ENCODE measurements around the gene SLC17A3.

The SLC17A3 gene

GRCh38 chr6:25829375-25829774 lies 44.7 kb downstream of the SLC17A3 start:
- no peak for TF ChIP-seq CTCF (conservative IDR thresholded peaks at IDR 0.05; ENCODE audit: low read depth)
- ChIA-PET POLR2A (ENCODE audit: low non-redundant PET) (no interaction called here), CTCF (no interaction called here)
- H3K27ac ChIP-seq, result no peak overlapping the region
- DNase-seq (ENCODE audit: low spot score), result no peak

GRCh38 chr6:25821341-25821740 lies 52.7 kb downstream of the SLC17A3 start:
- H3K27ac ChIP-seq, result no peak overlapping the region
- CTCF ChIA-PET, result no interaction called here
- no peak for DNase-seq (ENCODE audit: low spot score)
- POLR2A ChIA-PET (ENCODE audit: low non-redundant PET), result no interaction called here
- no peak for TF ChIP-seq CTCF (conservative IDR thresholded peaks at IDR 0.05; ENCODE audit: low read depth)

- DNase-seq (ENCODE audit: low spot score), result no peak
- ChIA-PET CTCF (interaction anchor here (0.6 kb wide), 1 partner anchor 13 kb away, joined by 4 read pairs; no protein-coding TSS in a partner anchor), POLR2A (ENCODE audit: low non-redundant PET) (no interaction called here)
- no peak for TF ChIP-seq CTCF (conservative IDR thresholded peaks at IDR 0.05; ENCODE audit: low read depth)
- H3K27ac ChIP-seq, result no peak overlapping the region
Measured at GRCh38 chr6:25816252-25816651, 57.8 kb downstream of the SLC17A3 start.

GRCh38 chr6:25815194-25815593 lies 58.8 kb downstream of the SLC17A3 start:
- no peak overlapping the region for H3K27ac ChIP-seq
- POLR2A ChIA-PET (ENCODE audit: low non-redundant PET), result no interaction called here
- no peak for TF ChIP-seq CTCF (conservative IDR thresholded peaks at IDR 0.05; ENCODE audit: low read depth)
- no peak for DNase-seq (ENCODE audit: low spot score)
- CTCF ChIA-PET, result no interaction called here

GRCh38 chr6:25804804-25805203 lies 69.2 kb downstream of the SLC17A3 start:
- no peak for TF ChIP-seq CTCF (conservative IDR thresholded peaks at IDR 0.05; ENCODE audit: low read depth)
- H3K27ac ChIP-seq, result no peak overlapping the region
- no peak for DNase-seq (ENCODE audit: low spot score)
- ChIA-PET POLR2A (ENCODE audit: low non-redundant PET) (no interaction called here), CTCF (no interaction called here)

- DNase-seq (ENCODE audit: low spot score), result no peak
- ChIA-PET POLR2A (ENCODE audit: low non-redundant PET) (no interaction called here), CTCF (no interaction called here)
- no peak overlapping the region for H3K27ac ChIP-seq
- TF ChIP-seq CTCF (conservative IDR thresholded peaks at IDR 0.05; ENCODE audit: low read depth), result no peak
Measured at GRCh38 chr6:25801436-25801835, 72.6 kb downstream of the SLC17A3 start.
